ENCODE data around the gene KCNN4. TPM values are rescaled to one million over a fixed set of nuclear protein-coding genes. Genes with fewer than 3 reads are reported as not detected.

The KCNN4 gene
- total and polyA plus RNA-seq, 4 donors, result 0.14 to 30.3 (median 0.51) TPM

DNA sequence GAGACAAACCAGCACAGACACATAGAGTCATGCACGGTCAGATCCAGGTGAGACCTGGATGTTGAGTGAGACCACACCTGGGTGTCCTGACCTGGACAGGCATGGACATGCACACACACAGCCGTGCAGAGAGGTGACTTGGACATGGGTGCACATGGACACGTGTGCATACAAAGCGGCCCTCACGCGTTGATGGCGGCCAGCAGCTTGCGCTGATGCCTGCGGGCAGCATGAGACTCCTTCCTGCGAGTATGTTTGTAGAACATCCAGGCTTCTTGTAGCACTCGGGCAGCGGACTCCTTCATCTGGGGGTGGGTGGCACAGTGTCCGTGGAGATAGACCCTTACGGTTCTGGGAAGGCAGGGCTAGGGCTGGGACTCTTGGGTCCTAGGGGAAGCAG, 11.5 kb downstream of the KCNN4 start:
- WGBS, result 85% methylated on average over 14 of the region's 14 CpGs
- DNase-seq (ENCODE audit: low spot score), result no peak

More for the DNA sequence above, 11.5 kb downstream of the KCNN4 start:
- H3K36me3 ChIP-seq (ENCODE audit: control insufficient read depth in 4 of 4, insufficient read depth in 3 of 4, low read depth in 1 of 4, low read length in 3 of 4), result no peaks in the 10 kb centered on the region
- no peak overlapping the region for H3K4me3 ChIP-seq (ENCODE audit: low read depth in 1 of 3, low read length in 3 of 3)
- TF ChIP-seq, protein P1, sequence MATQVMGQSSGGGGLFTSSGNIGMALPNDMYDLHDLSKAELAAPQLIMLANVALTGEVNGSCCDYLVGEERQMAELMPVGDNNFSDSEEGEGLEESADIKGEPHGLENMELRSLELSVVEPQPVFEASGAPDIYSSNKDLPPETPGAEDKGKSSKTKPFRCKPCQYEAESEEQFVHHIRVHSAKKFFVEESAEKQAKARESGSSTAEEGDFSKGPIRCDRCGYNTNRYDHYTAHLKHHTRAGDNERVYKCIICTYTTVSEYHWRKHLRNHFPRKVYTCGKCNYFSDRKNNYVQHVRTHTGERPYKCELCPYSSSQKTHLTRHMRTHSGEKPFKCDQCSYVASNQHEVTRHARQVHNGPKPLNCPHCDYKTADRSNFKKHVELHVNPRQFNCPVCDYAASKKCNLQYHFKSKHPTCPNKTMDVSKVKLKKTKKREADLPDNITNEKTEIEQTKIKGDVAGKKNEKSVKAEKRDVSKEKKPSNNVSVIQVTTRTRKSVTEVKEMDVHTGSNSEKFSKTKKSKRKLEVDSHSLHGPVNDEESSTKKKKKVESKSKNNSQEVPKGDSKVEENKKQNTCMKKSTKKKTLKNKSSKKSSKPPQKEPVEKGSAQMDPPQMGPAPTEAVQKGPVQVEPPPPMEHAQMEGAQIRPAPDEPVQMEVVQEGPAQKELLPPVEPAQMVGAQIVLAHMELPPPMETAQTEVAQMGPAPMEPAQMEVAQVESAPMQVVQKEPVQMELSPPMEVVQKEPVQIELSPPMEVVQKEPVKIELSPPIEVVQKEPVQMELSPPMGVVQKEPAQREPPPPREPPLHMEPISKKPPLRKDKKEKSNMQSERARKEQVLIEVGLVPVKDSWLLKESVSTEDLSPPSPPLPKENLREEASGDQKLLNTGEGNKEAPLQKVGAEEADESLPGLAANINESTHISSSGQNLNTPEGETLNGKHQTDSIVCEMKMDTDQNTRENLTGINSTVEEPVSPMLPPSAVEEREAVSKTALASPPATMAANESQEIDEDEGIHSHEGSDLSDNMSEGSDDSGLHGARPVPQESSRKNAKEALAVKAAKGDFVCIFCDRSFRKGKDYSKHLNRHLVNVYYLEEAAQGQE (IDR thresholded peaks at IDR 0.05), result no peak
- TF ChIP-seq YY1 (IDR thresholded peaks at IDR 0.05), result no peak
- TF ChIP-seq, protein P2, sequence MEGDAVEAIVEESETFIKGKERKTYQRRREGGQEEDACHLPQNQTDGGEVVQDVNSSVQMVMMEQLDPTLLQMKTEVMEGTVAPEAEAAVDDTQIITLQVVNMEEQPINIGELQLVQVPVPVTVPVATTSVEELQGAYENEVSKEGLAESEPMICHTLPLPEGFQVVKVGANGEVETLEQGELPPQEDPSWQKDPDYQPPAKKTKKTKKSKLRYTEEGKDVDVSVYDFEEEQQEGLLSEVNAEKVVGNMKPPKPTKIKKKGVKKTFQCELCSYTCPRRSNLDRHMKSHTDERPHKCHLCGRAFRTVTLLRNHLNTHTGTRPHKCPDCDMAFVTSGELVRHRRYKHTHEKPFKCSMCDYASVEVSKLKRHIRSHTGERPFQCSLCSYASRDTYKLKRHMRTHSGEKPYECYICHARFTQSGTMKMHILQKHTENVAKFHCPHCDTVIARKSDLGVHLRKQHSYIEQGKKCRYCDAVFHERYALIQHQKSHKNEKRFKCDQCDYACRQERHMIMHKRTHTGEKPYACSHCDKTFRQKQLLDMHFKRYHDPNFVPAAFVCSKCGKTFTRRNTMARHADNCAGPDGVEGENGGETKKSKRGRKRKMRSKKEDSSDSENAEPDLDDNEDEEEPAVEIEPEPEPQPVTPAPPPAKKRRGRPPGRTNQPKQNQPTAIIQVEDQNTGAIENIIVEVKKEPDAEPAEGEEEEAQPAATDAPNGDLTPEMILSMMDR (IDR thresholded peaks at IDR 0.05; ENCODE audit: low read depth, low read length, missing input control), result no peak
- no peak for TF ChIP-seq SP1 (IDR thresholded peaks at IDR 0.05)
- TF ChIP-seq TAF1 (conservative IDR thresholded peaks at IDR 0.05), result no peak
- no peak for TF ChIP-seq HNF4A (conservative IDR thresholded peaks at IDR 0.05)
- TF ChIP-seq, protein P3, sequence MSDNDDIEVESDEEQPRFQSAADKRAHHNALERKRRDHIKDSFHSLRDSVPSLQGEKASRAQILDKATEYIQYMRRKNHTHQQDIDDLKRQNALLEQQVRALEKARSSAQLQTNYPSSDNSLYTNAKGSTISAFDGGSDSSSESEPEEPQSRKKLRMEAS (IDR thresholded peaks at IDR 0.05), result no peak
- TF ChIP-seq, protein P4, sequence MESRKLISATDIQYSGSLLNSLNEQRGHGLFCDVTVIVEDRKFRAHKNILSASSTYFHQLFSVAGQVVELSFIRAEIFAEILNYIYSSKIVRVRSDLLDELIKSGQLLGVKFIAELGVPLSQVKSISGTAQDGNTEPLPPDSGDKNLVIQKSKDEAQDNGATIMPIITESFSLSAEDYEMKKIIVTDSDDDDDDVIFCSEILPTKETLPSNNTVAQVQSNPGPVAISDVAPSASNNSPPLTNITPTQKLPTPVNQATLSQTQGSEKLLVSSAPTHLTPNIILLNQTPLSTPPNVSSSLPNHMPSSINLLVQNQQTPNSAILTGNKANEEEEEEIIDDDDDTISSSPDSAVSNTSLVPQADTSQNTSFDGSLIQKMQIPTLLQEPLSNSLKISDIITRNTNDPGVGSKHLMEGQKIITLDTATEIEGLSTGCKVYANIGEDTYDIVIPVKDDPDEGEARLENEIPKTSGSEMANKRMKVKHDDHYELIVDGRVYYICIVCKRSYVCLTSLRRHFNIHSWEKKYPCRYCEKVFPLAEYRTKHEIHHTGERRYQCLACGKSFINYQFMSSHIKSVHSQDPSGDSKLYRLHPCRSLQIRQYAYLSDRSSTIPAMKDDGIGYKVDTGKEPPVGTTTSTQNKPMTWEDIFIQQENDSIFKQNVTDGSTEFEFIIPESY (IDR thresholded peaks at IDR 0.05), result no peak
- TF ChIP-seq, protein P5, sequence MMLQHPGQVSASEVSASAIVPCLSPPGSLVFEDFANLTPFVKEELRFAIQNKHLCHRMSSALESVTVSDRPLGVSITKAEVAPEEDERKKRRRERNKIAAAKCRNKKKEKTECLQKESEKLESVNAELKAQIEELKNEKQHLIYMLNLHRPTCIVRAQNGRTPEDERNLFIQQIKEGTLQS (IDR thresholded peaks at IDR 0.05), result no peak
- no peak for TF ChIP-seq EGR1 (IDR thresholded peaks at IDR 0.05; ENCODE audit: low read depth in 2 of 2)
- no peak for TF ChIP-seq HNF4G (IDR thresholded peaks at IDR 0.05)
- TF ChIP-seq RAD21 (IDR thresholded peaks at IDR 0.05), result no peak
- TF ChIP-seq NR2F2 (IDR thresholded peaks at IDR 0.05), result no peak
- no peak for TF ChIP-seq RXRA (IDR thresholded peaks at IDR 0.05)
- no peak for TF ChIP-seq GABPA (IDR thresholded peaks at IDR 0.05 in 1 of 2, conservative IDR thresholded peaks at IDR 0.05 in 1 of 2)
- TF ChIP-seq FOXA1 (IDR thresholded peaks at IDR 0.05), result no peak
- TF ChIP-seq FOXA2 (IDR thresholded peaks at IDR 0.05), result no peak
- no peak for TF ChIP-seq JUND (IDR thresholded peaks at IDR 0.05)
- no peak overlapping the region for H3K9ac ChIP-seq (ENCODE audit: low read depth in 1 of 2, low read length in 2 of 2)
- no peak overlapping the region for H3K27ac ChIP-seq (ENCODE audit: low read depth in 1 of 2, low read length in 2 of 2)
- H3K9me3 ChIP-seq (ENCODE audit: control insufficient read depth in 4 of 4, low read length in 3 of 4), result no peaks in the 10 kb centered on the region
- peaks cover 1 to 3% (median 3%) of the 10 kb centered on the region in 4 donors for H3K4me1 ChIP-seq (ENCODE audit: control insufficient read depth in 4 of 4, insufficient read depth in 4 of 4, low read length in 3 of 4)
- H3K27me3 ChIP-seq (ENCODE audit: control insufficient read depth in 4 of 4, insufficient read depth in 4 of 4, low read length in 3 of 4), result peaks cover 0 to 4% (median 0%) of the 10 kb centered on the region in 4 donors

All from liver (tissue), 9 donors.